Karpas-422 (cell line): ENCODE measurements around the gene FUBP3. TPM values are rescaled to one million over a fixed set of nuclear protein-coding genes. Genes with fewer than 3 reads are reported as not detected.

Experiments used
- DNase-seq: peaks from one replicate; pipeline ENCODE4 v3.0.0-alpha.2; 2015
- H2AFZ ChIP-seq: fragments of 200-600 bp; sonication (generic); 2 replicates; pipeline ENCODE4 v1.6.1; 2014; ENCODE audit warnings: antibody characterized with exemption, low read length, mixed read lengths
- H3K27ac ChIP-seq: fragments of 200-600 bp; sonication (generic); 2 replicates; pipeline ENCODE4 v1.5.1; 2014; ENCODE audit warnings: mild to moderate bottlenecking, low read length, moderate library complexity
- H3K27me3 ChIP-seq: fragments of 200-600 bp; sonication (generic); 2 replicates; pipeline ENCODE4 v1.6.1; 2014; ENCODE audit warnings: low read length, mixed read lengths
- H3K36me3 ChIP-seq: fragments of 200-600 bp; sonication (generic); 2 replicates; pipeline ENCODE4 v1.6.1; 2014; ENCODE audit warnings: low read length, mixed read lengths; ENCODE audit not compliant: insufficient read depth
- H3K4me1 ChIP-seq: fragments of 200-600 bp; sonication (generic); 2 replicates; pipeline ENCODE4 v1.6.1; 2014; ENCODE audit warnings: mild to moderate bottlenecking, low read length, mixed read lengths
- H3K4me2 ChIP-seq: fragments of 200-600 bp; sonication (generic); 2 replicates; pipeline ENCODE4 v1.6.1; 2014; ENCODE audit warnings: low read length, low read depth, mild to moderate bottlenecking; ENCODE audit not compliant: poor library complexity, severe bottlenecking
- H3K4me3 ChIP-seq: fragments of 200-600 bp; sonication (generic); 2 replicates; pipeline ENCODE4 v1.5.1; 2014; ENCODE audit warnings: mild to moderate bottlenecking, antibody characterized with exemption, low read length, mixed read lengths
- H3K79me2 ChIP-seq: fragments of 200-600 bp; sonication (generic); 2 replicates; pipeline ENCODE4 v1.6.1; 2014; ENCODE audit warnings: mild to moderate bottlenecking, low read length, mixed read lengths
- H3K9ac ChIP-seq: fragments of 200-600 bp; sonication (generic); 2 replicates; pipeline ENCODE4 v1.6.0; 2014; ENCODE audit warnings: low read length
- H3K9me2 ChIP-seq: fragments of 200-600 bp; sonication (generic), shearing (Covaris generic); replicated peaks from 2 replicates; pipeline ENCODE4 v1.6.0; 2014; ENCODE audit warnings: mild to moderate bottlenecking, low read length, moderate library complexity; ENCODE audit not compliant: insufficient read depth
- H3K9me3 ChIP-seq: fragments of 300-700, 200-600 bp; sonication (generic); 2 replicates; pipeline ENCODE4 v1.6.1; 2014; ENCODE audit warnings: low read length, mixed read lengths
- H4K20me1 ChIP-seq: fragments of 200-600 bp; sonication (generic); 2 replicates; pipeline ENCODE4 v1.6.1; 2014; ENCODE audit warnings: mild to moderate bottlenecking, antibody characterized with exemption, low read length, low read depth; ENCODE audit not compliant: insufficient read depth
- total RNA-seq: library from RNA; depleted of rRNA; stranded (reverse); fragments of >200 nt; shearing (Covaris generic); gene quantifications from 2 replicates; pipeline ENCODE4 v1.2.3, GENCODE V29; 2014; ENCODE audit warnings: low replicate concordance

FUBP3 gene
- total RNA-seq, 1 experiment from 2014 or later: 31.2 TPM

- Histone ChIP-seq H3K79me2 (peaks cover 41% of the 10 kb centered on the region), H3K4me1 (no peaks in the 10 kb centered on the region), H4K20me1 (no peaks in the 10 kb centered on the region), H3K27ac (no peak overlapping the region), H3K36me3 (peaks cover 43% of the 10 kb centered on the region), H2AFZ (no peak overlapping the region), H3K9ac (no peak overlapping the region), H3K4me3 (no peak overlapping the region), H3K9me2 (no peaks in the 10 kb centered on the region), H3K9me3 (no peaks in the 10 kb centered on the region), H3K4me2 (no peak overlapping the region), H3K27me3 (no peaks in the 10 kb centered on the region)
- DNase-seq: no peak
These were observed 21.7 kb downstream of the FUBP3 start for GRCh38 chr9:130601100-130601499.

GRCh38 chr9:130604295-130604694, 24.9 kb downstream of the FUBP3 start:
- no peak overlapping the region for H3K4me3 ChIP-seq

GRCh38 chr9:130606887-130607600, 27.7 kb downstream of the FUBP3 start:
- H3K9me2 ChIP-seq: no peaks in the 10 kb centered on the region
- no peak for DNase-seq
- no peak overlapping the region for H3K4me2 ChIP-seq

More at GRCh38 chr9:130604295-130604694, 24.9 kb downstream of the FUBP3 start:
- Histone ChIP-seq H4K20me1 (no peaks in the 10 kb centered on the region), H3K4me2 (no peak overlapping the region), H2AFZ (no peak overlapping the region), H3K36me3 (peaks cover 22% of the 10 kb centered on the region), H3K4me1 (no peaks in the 10 kb centered on the region), H3K9ac (no peak overlapping the region), H3K9me3 (no peaks in the 10 kb centered on the region), H3K27me3 (no peaks in the 10 kb centered on the region), H3K79me2 (peaks cover 46% of the 10 kb centered on the region), H3K9me2 (no peaks in the 10 kb centered on the region), H3K27ac (no peak overlapping the region)
- DNase-seq: no peak

GRCh38 chr9:130607640-130608420, 28.5 kb downstream of the FUBP3 start:
- H3K4me3 ChIP-seq: no peak overlapping the region
- no peak overlapping the region for H3K9ac ChIP-seq
- H3K27ac ChIP-seq: no peak overlapping the region
- DNase-seq: no peak
- H3K79me2 ChIP-seq: peaks cover 49% of the 10 kb centered on the region
- H3K9me3 ChIP-seq: no peaks in the 10 kb centered on the region
- peaks cover 8% of the 10 kb centered on the region; the same call in 1 of the 2 replicates for H3K36me3 ChIP-seq
- H2AFZ ChIP-seq: no peak overlapping the region
- no peaks in the 10 kb centered on the region for H3K9me2 ChIP-seq
- no peaks in the 10 kb centered on the region for H3K27me3 ChIP-seq
- H3K4me1 ChIP-seq: no peaks in the 10 kb centered on the region
- H3K4me2 ChIP-seq: no peak overlapping the region
- H4K20me1 ChIP-seq: no peaks in the 10 kb centered on the region

More at GRCh38 chr9:130606887-130607600, 27.7 kb downstream of the FUBP3 start:
- Histone ChIP-seq H2AFZ (no peak overlapping the region), H3K9me3 (no peaks in the 10 kb centered on the region), H4K20me1 (no peaks in the 10 kb centered on the region), H3K9ac (no peak overlapping the region), H3K4me3 (no peak overlapping the region), H3K36me3 (peaks cover 12% of the 10 kb centered on the region), H3K27ac (no peak overlapping the region), H3K79me2 (peaks cover 54% of the 10 kb centered on the region), H3K4me1 (no peaks in the 10 kb centered on the region), H3K27me3 (no peaks in the 10 kb centered on the region)

GRCh38 chr9:130608554-130609134, 29.3 kb downstream of the FUBP3 start:
- no peak overlapping the region for H3K27ac ChIP-seq
- no peaks in the 10 kb centered on the region for H3K27me3 ChIP-seq
- no peaks in the 10 kb centered on the region for H3K9me3 ChIP-seq
- no peak overlapping the region for H2AFZ ChIP-seq
- peaks cover 11% of the 10 kb centered on the region; the same call in 1 of the 2 replicates for H3K36me3 ChIP-seq
- peaks cover 46% of the 10 kb centered on the region for H3K79me2 ChIP-seq
- H3K9ac ChIP-seq: no peak overlapping the region
- H3K9me2 ChIP-seq: no peaks in the 10 kb centered on the region
- no peaks in the 10 kb centered on the region for H3K4me1 ChIP-seq
- no peak overlapping the region for H3K4me3 ChIP-seq
- no peak overlapping the region for H3K4me2 ChIP-seq
- no peaks in the 10 kb centered on the region for H4K20me1 ChIP-seq
- no peak for DNase-seq

GRCh38 chr9:130609163-130609562, 29.8 kb downstream of the FUBP3 start:
- H4K20me1 ChIP-seq: no peaks in the 10 kb centered on the region
- no peak overlapping the region for H3K9ac ChIP-seq
- peaks cover 41% of the 10 kb centered on the region for H3K79me2 ChIP-seq
- no peak overlapping the region for H3K4me2 ChIP-seq
- H3K27me3 ChIP-seq: no peaks in the 10 kb centered on the region
- H3K36me3 ChIP-seq: peaks cover 13% of the 10 kb centered on the region; the same call in 1 of the 2 replicates
- H2AFZ ChIP-seq: no peak overlapping the region
- H3K27ac ChIP-seq: no peak overlapping the region
- H3K4me3 ChIP-seq: no peak overlapping the region
- no peaks in the 10 kb centered on the region for H3K9me2 ChIP-seq
- no peak for DNase-seq
- H3K9me3 ChIP-seq: no peaks in the 10 kb centered on the region
- H3K4me1 ChIP-seq: no peaks in the 10 kb centered on the region

- Histone ChIP-seq H3K4me3 (no peak overlapping the region), H3K4me1 (no peaks in the 10 kb centered on the region), H3K27me3 (no peaks in the 10 kb centered on the region), H3K9me3 (no peaks in the 10 kb centered on the region), H4K20me1 (no peaks in the 10 kb centered on the region), H2AFZ (no peak overlapping the region), H3K9me2 (no peaks in the 10 kb centered on the region), H3K9ac (no peak overlapping the region), H3K36me3 (peaks cover 16% of the 10 kb centered on the region; the same call in 1 of the 2 replicates), H3K4me2 (no peak overlapping the region), H3K27ac (no peak overlapping the region), H3K79me2 (peaks cover 32% of the 10 kb centered on the region)
- DNase-seq: no peak
These were observed 31.7 kb downstream of the FUBP3 start for GRCh38 chr9:130610862-130611707.
